Mucosa of descending colon (tissue), 3 donors: Measurements from ENCODE around the gene PPP2R5C. TPM values are rescaled to one million over a fixed set of nuclear protein-coding genes. Genes with fewer than 3 reads are reported as not detected.

Source experiments
- ATAC-seq: fragments of 200-7000 bp; cut with Tn5 transposase; one replicate; pipeline ENCODE4 v1.9.1; 2020; ENCODE audit warnings: mild to moderate bottlenecking, moderate library complexity
- DNase-seq, 3 donors: peaks; one replicate each; pipeline ENCODE4 v3.0.0-alpha.2; 2020
- H3K36me3 ChIP-seq: fragments of 200-600 bp; one replicate; pipeline ENCODE4 v1.8.0; 2021; ENCODE audit warnings: low read depth, mild to moderate bottlenecking
- H3K4me1 ChIP-seq: fragments of 200-600 bp; one replicate; pipeline ENCODE4 v1.8.0; 2021; ENCODE audit warnings: low read depth, mild to moderate bottlenecking
- H3K4me3 ChIP-seq: fragments of 200-600 bp; one replicate; pipeline ENCODE4 v1.8.0; 2021; ENCODE audit warnings: mild to moderate bottlenecking
- H3K9me3 ChIP-seq: fragments of 200-600 bp; one replicate; pipeline ENCODE4 v1.8.0; 2021; ENCODE audit warnings: mild to moderate bottlenecking
- intact Hi-C, 2 donors: fragments of 100-400 bp; cut with DNase I in 1 of 2; cut with micrococcal nuclease in 1 of 2; formaldehyde crosslinking; loops; one replicate each; pipeline versions ENCODE4 v1.11.0 to v1.11.1; 2022; cut with DNase I, micrococcal nuclease
- total RNA-seq, 3 donors: library from RNA; stranded (reverse); fragmentation: NEBNext Ultra II Directional in 2 of 3; extraction: Animal tissue kit (Norgen Biotek cat#: 25700) in 2 of 3; gene quantifications; one replicate each; pipeline versions ENCODE4 v1.2.1 to v1.2.4, GENCODE V29; 2021 to 2023
- TF ChIP-seq, protein P1 (sequence below): fragments of 200-600 bp; IDR thresholded peaks from one replicate; pipeline ENCODE4 v1.8.0; 2022; ENCODE audit warnings: antibody characterized with exemption, mild to moderate bottlenecking
- donor health status: DM: no; HTN: no; CAD: no; lungs with moderate emphysema.
- donor health status: DM: no; HTN: no; CAD: no.
- donor health status: DM: no; HTN: yes; CAD: no.

The PPP2R5C gene
- total RNA-seq, 3 donors from 2014 or later: 131 to 173 (median 160) TPM

DNA sequence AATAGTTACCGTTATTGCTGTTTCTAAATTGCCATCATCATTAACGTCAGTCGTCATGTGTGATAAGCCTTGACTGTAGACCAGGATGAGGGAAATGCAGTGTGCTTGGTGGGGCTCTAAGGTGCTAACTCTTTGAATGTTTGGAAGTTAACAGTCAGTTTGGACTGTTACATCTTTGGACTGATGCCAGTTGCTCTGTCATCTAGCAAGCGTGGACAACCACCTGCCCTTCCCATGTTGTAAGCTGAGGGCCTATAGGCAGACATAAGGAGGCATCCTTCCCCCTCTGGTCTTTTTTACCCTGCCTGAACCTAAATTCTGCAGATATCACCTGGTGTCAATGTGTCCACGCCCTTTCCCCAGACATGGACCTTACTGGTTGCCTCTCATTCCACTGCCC is 94.4 kb downstream of the PPP2R5C start:
- DNase-seq: peak in 1 of 3 donors; percentile 33
- TF ChIP-seq, protein P1, sequence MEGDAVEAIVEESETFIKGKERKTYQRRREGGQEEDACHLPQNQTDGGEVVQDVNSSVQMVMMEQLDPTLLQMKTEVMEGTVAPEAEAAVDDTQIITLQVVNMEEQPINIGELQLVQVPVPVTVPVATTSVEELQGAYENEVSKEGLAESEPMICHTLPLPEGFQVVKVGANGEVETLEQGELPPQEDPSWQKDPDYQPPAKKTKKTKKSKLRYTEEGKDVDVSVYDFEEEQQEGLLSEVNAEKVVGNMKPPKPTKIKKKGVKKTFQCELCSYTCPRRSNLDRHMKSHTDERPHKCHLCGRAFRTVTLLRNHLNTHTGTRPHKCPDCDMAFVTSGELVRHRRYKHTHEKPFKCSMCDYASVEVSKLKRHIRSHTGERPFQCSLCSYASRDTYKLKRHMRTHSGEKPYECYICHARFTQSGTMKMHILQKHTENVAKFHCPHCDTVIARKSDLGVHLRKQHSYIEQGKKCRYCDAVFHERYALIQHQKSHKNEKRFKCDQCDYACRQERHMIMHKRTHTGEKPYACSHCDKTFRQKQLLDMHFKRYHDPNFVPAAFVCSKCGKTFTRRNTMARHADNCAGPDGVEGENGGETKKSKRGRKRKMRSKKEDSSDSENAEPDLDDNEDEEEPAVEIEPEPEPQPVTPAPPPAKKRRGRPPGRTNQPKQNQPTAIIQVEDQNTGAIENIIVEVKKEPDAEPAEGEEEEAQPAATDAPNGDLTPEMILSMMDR: no peak
- intact Hi-C loops: no loop called here
- H3K9me3 ChIP-seq: no peaks in the 10 kb centered on the region
- no peaks in the 10 kb centered on the region for H3K36me3 ChIP-seq
- H3K4me1 ChIP-seq: peaks cover 26% of the 10 kb centered on the region
- no peak overlapping the region for H3K4me3 ChIP-seq
- peak; percentile 27 for ATAC-seq

DNA sequence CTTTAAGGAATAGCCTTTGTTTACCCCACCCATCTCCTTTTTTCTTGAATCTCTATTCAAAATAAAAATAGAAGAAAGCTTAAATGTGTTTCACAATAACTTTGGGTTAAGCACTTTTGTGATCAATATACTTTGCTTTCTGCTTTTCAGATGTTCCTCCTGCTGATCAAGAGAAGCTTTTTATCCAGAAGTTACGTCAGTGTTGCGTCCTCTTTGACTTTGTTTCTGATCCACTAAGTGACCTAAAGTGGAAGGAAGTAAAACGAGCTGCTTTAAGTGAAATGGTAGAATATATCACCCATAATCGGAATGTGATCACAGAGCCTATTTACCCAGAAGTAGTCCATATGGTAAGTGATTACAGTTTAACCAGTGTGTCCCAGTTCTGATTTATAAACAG is 95.0 kb downstream of the PPP2R5C start:
- H3K36me3 ChIP-seq: no peaks in the 10 kb centered on the region
- intact Hi-C loops: no loop called here
- no peak overlapping the region for H3K4me3 ChIP-seq
- ATAC-seq (peak; percentile 20), DNase-seq (no peak)
- H3K4me1 ChIP-seq: peaks cover 26% of the 10 kb centered on the region
- no peaks in the 10 kb centered on the region for H3K9me3 ChIP-seq
- TF ChIP-seq, protein P1: no peak

DNA sequence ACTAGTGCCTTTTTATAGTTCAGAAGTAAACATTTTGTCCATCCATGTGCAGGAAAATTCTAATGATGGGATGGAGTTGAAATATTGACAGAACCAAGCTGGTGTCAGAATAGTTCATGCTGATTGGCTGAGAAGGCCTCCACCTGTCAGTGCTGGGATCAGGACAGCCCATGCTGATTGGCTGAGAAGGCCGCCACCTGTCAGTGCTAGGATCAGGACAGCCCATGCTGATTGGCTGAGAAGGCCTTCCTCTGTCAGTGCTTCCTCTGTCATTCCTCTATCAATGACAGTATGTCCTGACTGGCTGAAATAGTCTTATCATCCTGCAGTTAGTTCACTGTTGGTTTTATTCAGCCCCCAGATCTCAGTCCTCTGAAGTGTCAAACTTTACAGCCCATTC is 95.7 kb downstream of the PPP2R5C start:
- Histone ChIP-seq H3K36me3 (no peaks in the 10 kb centered on the region), H3K4me3 (no peak overlapping the region), H3K4me1 (peaks cover 26% of the 10 kb centered on the region), H3K9me3 (no peaks in the 10 kb centered on the region)
- ATAC-seq: peak; percentile 60
- intact Hi-C loops: no loop called here
- TF ChIP-seq, protein P1: no peak
- DNase-seq: no peak

DNA sequence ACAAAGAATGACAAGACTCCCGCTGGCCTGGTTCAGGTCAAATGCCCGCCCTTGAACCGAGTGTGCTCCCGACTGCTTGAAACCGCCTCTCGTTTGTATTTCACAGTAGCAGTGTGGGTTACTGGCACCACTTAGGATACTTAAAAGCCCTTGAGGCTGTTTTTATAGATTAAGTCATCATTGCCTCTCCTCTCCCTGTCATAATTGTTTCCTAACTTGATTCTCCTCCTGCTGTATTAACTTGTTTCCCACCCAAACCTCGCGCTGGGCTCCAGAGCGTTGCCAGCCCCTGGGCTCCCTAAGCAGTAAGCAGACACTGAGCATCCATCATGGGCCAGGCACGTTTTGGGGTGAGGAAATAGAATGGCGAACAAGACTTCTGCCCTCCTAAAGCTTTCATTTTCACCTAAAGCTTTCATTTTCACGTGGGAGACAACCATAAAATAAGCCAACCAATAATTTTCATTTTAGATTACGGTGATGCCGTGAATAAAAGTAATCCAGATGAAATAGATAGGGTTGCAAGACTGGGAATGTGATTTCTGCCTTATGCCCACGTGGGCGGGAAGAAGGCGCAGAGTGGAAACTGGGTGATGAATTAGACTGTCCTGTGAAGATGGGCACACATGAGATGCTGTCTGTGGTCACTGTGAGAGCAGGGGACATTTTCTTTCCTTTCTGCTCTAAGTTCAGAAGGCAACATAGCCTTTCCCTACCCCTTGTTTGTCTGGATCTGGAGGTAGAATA is 97.5 kb downstream of the PPP2R5C start:
- ATAC-seq: peak; percentile 27
- Histone ChIP-seq H3K36me3 (no peaks in the 10 kb centered on the region), H3K4me3 (no peak overlapping the region), H3K9me3 (no peaks in the 10 kb centered on the region), H3K4me1 (peaks cover 26% of the 10 kb centered on the region)
- intact Hi-C loops: no loop called here
- TF ChIP-seq, protein P1: no peak
- DNase-seq: no peak

DNA sequence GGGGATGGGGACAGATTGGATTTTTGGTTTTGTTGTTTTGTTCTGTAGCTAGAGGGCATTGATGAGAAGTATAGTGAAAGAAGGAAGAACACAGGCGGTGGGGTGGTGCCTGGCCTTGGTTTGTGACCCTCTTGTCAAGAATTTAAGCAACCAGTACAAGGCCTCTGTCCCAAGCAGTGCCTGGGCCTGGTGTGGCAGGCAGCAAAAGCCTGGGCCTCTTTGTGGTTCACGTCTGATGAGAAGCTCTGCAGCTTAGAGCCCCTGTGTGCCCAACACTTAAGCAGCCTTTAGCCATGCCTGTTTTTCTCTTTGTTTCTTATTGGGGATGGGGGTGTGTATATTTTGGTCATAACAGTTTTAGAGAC is 98.0 kb downstream of the PPP2R5C start:
- Histone ChIP-seq H3K4me1 (peaks cover 20% of the 10 kb centered on the region), H3K9me3 (no peaks in the 10 kb centered on the region), H3K4me3 (no peak overlapping the region), H3K36me3 (no peaks in the 10 kb centered on the region)
- ATAC-seq (no peak), DNase-seq (no peak)
- intact Hi-C loops: no loop called here
- TF ChIP-seq, protein P1: no peak
